Heart left ventricle (tissue), 16 donors: Measurements from ENCODE around the gene KCNC1. TPM values are rescaled to one million over a fixed set of nuclear protein-coding genes. Genes with fewer than 3 reads are reported as not detected.
A peak's percentile ranks its signal among the peaks of the same experiment; 100 is the strongest.

Source experiments
- ATAC-seq, 4 donors: fragments of 200-7000 bp; cut with Tn5 transposase; one replicate each; pipeline ENCODE4 v1.9.1; 2020 to 2022; ENCODE audit warnings: moderate library complexity in 4 of 4, mild to moderate bottlenecking in 3 of 4, moderate number of reproducible peaks in 1 of 4
- DNase-seq, 5 donors: peaks; one replicate each; pipeline ENCODE4 v3.0.0-alpha.2; 2020
- H3K27ac ChIP-seq, 12 donors: fragments of 200-600 bp; sonication (generic) in 4 of 12; one replicate each; pipeline versions ENCODE4 v1.5.0 to v1.8.0; 2016 to 2022; ENCODE audit warnings: mild to moderate bottlenecking in 2 of 12
- H3K27me3 ChIP-seq, 9 donors: fragments of 200-600 bp; sonication (generic) in 2 of 9; one replicate each; pipeline versions ENCODE4 v1.5.1 to v1.8.0; 2016 to 2022; ENCODE audit warnings: mild to moderate bottlenecking in 3 of 9
- H3K36me3 ChIP-seq, 9 donors: fragments of 200-600 bp; sonication (generic) in 2 of 9; one replicate each; pipeline versions ENCODE4 v1.5.0 to v1.8.0; 2018 to 2022; ENCODE audit warnings: mild to moderate bottlenecking in 2 of 9
- H3K4me1 ChIP-seq, 12 donors: fragments of 200-600 bp; sonication (generic) in 4 of 12; one replicate each; pipeline versions ENCODE4 v1.5.0 to v1.8.0; 2016 to 2022; ENCODE audit warnings: mild to moderate bottlenecking in 3 of 12
- H3K4me3 ChIP-seq, 12 donors: fragments of 200-600 bp; sonication (generic) in 4 of 12; one replicate each; pipeline versions ENCODE4 v1.5.0 to v1.8.0; 2017 to 2022; ENCODE audit warnings: mild to moderate bottlenecking in 9 of 12, moderate library complexity in 4 of 12
- H3K9me3 ChIP-seq, 12 donors: fragments of 200-600 bp; sonication (generic) in 4 of 12; one replicate each; pipeline versions ENCODE4 v1.5.0 to v1.8.0; 2016 to 2022; ENCODE audit warnings: mild to moderate bottlenecking in 1 of 12
- CTCF ChIP-seq, 12 donors: fragments of 200-600 bp; sonication (generic) in 4 of 12; IDR thresholded peaks; one replicate each; pipeline versions ENCODE4 v1.5.0 to v1.8.0; 2018 to 2022; ENCODE audit warnings: antibody characterized with exemption in 12 of 12, mild to moderate bottlenecking in 5 of 12
- POLR2A ChIP-seq, 2 donors: fragments of 450-650 bp; IDR thresholded peaks; one replicate each; pipeline ENCODE4 v1.6.1; 2017; ENCODE audit warnings: antibody characterized with exemption in 2 of 2, mild to moderate bottlenecking in 2 of 2, moderate library complexity in 2 of 2
- WGBS, 4 donors: extraction: QIAGEN DNeasy Blood & Tissue Kit in 2 of 4; methylation state at CpG; one replicate each; pipeline versions ENCODE4 v1.1.5 to v1.1.7; 2013 to 2018; 5-methylcytosine and 5-hydroxymethylcytosine counted together
- intact Hi-C, 10 donors: fragments of 100-400 bp; cut with DNase I; formaldehyde crosslinking; loops; one replicate each; pipeline versions ENCODE4 v1.11.1 to v1.14.2; 2022
- polyA plus RNA-seq, 2 donors: library from polyadenylated mRNA; stranded (reverse); fragments of 200-250 nt; gene quantifications; one replicate each; pipeline ENCODE4 v1.2.3, GENCODE V29; 2013
- total RNA-seq, 9 donors: library from RNA; depleted of rRNA in 2 of 9; stranded (reverse); fragments of >200 nt in 2 of 9; fragmentation: NEBNext Ultra II Directional in 3 of 9; extraction: Animal tissue kit (Norgen Biotek cat#: 25700) in 3 of 9; gene quantifications; one replicate each; pipeline versions ENCODE4 v1.1.0 to v1.2.4, GENCODE V29; 2016 to 2023
- donor health status: ischemic (EF 13 %, LVEDD 7.1; RV severe dilation, severe dysfunction).
- donor health status: healthy with polysubstance abuse.
- donor health status: DM: no; HTN: yes; CAD: no.
- donor health status: DM: no; HTN: no; CAD: no.
- donor health status: ischemic (EF 25% LVEDD 6.9; RV normal size, moderate dysfunction).
- donor health status: ischemic (EF 25% LVEDD 5.7; RV mildly dilated, moderate dysfunction).
- donor health status: healthy.
- donor health status: DM: yes; HTN: yes; CAD: no.
- donor health status: ischemic (EF 35%, LVEDD 5.7; RV mildly dilated, moderate dysfunction).
- donor health status: nonischemic (EF 11% LVEDD 7.7; RV severe dilation, severe dysfunction).
- donor health status: DM: yes; HTN: yes; CAD: no.
- donor health status: PGD.
- donor health status: ischemic (EF 29% LVEDD 5.4; RV normal size, mild dysfunction).
- donor health status: nonischemic (EF 23%, LVEDD 6.1; RV moderate dilation, normal function).

KCNC1 gene
- total and polyA plus RNA-seq, 11 donors, result 0.02 to 0.25 (median 0.05) TPM; not detected in 8

GRCh38 chr11:17742019-17742418 lies 7.4 kb downstream of the KCNC1 start:
- no peak for ATAC-seq
- H3K27me3 ChIP-seq, result peaks cover 11 to 35% (median 27%) of the 10 kb centered on the region in 9 donors

GRCh38 chr11:17743026-17743807 lies 8.6 kb downstream of the KCNC1 start:
- TF ChIP-seq CTCF (IDR thresholded peaks at IDR 0.05) (no peak), POLR2A (IDR thresholded peaks at IDR 0.05) (no peak)
- ATAC-seq, result no peak

More at GRCh38 chr11:17742019-17742418, 7.4 kb downstream of the KCNC1 start:
- no peaks in the 10 kb centered on the region for H3K9me3 ChIP-seq
- no peaks in the 10 kb centered on the region for H3K4me1 ChIP-seq
- no peaks in the 10 kb centered on the region for H3K36me3 ChIP-seq
- no peak for TF ChIP-seq CTCF (IDR thresholded peaks at IDR 0.05)
- TF ChIP-seq POLR2A (IDR thresholded peaks at IDR 0.05), result no peak
- H3K27ac ChIP-seq, result no peak overlapping the region
- intact Hi-C loops, result no loop called here
- WGBS, 4 donors, result 69 to 81% (median 77%) methylated on average over 4 to 5 of the region's 5 CpGs
- no peak overlapping the region for H3K4me3 ChIP-seq
- DNase-seq, result peak in 1 of 5 donors; percentile 9

GRCh38 chr11:17743808-17744119 lies 9.2 kb downstream of the KCNC1 start:
- intact Hi-C loops, result no loop called here
- Histone ChIP-seq H3K9me3 (no peaks in the 10 kb centered on the region), H3K27ac (no peak overlapping the region), H3K4me1 (no peaks in the 10 kb centered on the region), H3K27me3 (peaks cover 0 to 18% (median 10%) of the 10 kb centered on the region in 9 donors), H3K36me3 (no peaks in the 10 kb centered on the region), H3K4me3 (no peak overlapping the region)
- ATAC-seq (no peak), DNase-seq (peak in 2 of 5 donors; percentile 4 to 25)
- TF ChIP-seq CTCF (IDR thresholded peaks at IDR 0.05) (no peak), POLR2A (IDR thresholded peaks at IDR 0.05) (no peak)
- WGBS, 4 donors, result 61 to 81% (median 76%) methylated on average over 3 to 5 of the region's 5 CpGs

More at GRCh38 chr11:17743026-17743807, 8.6 kb downstream of the KCNC1 start:
- WGBS, 4 donors, result 87 to 93% (median 89%) methylated on average over 13 of the region's 13 CpGs
- Histone ChIP-seq H3K9me3 (no peaks in the 10 kb centered on the region), H3K36me3 (no peaks in the 10 kb centered on the region), H3K27ac (no peak overlapping the region), H3K27me3 (peaks cover 3 to 23% (median 15%) of the 10 kb centered on the region in 9 donors), H3K4me3 (no peak overlapping the region), H3K4me1 (no peaks in the 10 kb centered on the region)
- peak in 1 of 5 donors; percentile 5 for DNase-seq
- intact Hi-C loops, result no loop called here

GRCh38 chr11:17744151-17744940 lies 9.8 kb downstream of the KCNC1 start:
- Histone ChIP-seq H3K27me3 (peaks cover 0 to 12% (median 6%) of the 10 kb centered on the region in 9 donors), H3K36me3 (no peaks in the 10 kb centered on the region), H3K4me3 (no peak overlapping the region), H3K27ac (no peak overlapping the region), H3K9me3 (no peaks in the 10 kb centered on the region), H3K4me1 (no peaks in the 10 kb centered on the region)
- no peak for TF ChIP-seq CTCF (IDR thresholded peaks at IDR 0.05)
- no peak for TF ChIP-seq POLR2A (IDR thresholded peaks at IDR 0.05)
- WGBS, 4 donors, result 75 to 79% (median 76%) methylated on average over 10 of the region's 10 CpGs
- ATAC-seq (no peak), DNase-seq (peak in 2 of 5 donors; percentile 20 to 44)
- intact Hi-C loops, result no loop called here
